Left lobe of liver (tissue), 2 donors: ENCODE measurements around the gene TNFAIP3. TPM values are rescaled to one million over a fixed set of nuclear protein-coding genes. Genes with fewer than 3 reads are reported as not detected.

Experiments used
- ATAC-seq: fragments of 200-7000 bp; cut with Tn5 transposase; one replicate; pipeline ENCODE4 v1.9.1; 2020; ENCODE audit warnings: mild to moderate bottlenecking, moderate library complexity
- DNase-seq: peaks from one replicate; pipeline ENCODE4 v3.0.0-alpha.2; 2020; ENCODE audit warnings: low spot score
- total RNA-seq: library from RNA; stranded (reverse); gene quantifications from one replicate; pipeline ENCODE4 v1.2.1, GENCODE V29; 2021
- donor health status: DM: no; HTN: no; CAD: no; lungs with moderate emphysema.
- donor health status: DM: no; HTN: yes; CAD: no.

TNFAIP3 gene
- total RNA-seq, 1 donor from 2014 or later: 8.8 TPM

DNA sequence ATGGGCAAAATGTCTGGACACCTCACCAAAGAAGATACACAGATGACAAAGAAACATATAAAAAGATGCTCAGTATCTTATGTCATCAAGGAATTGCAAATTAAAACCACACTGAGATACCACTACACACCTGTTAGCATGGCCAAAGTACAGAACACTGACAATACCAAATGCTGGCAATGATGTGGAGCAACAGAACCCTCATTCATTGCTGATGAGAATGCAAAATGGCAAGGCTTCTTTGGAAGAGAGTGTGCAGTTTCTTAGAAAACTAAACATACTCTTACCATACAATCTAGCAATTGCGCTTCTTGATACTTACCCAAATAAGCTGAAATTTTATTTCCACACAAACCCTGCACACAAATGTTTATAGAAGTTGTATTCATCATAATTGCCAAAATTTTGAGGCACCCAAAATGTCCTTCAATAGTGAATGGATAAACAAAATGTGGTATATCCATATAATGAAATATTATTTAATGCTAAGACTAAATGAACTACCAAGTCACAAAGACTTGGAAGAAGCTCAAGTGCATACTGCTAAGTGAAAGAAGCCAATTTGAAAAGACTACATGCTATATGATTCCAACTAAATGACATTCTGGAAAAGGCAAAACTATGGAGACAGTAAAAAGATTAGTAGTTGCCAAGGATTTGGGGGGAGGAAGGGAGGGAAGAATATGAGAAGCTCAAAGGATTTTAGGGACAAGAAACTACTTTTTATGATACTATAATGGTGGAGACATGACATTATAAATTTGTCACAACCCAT, 50.7 kb downstream of the TNFAIP3 start:
- ATAC-seq: no peak

GRCh38 chr6:137919502-137919823, 52.4 kb downstream of the TNFAIP3 start:
- ATAC-seq (no peak), DNase-seq (no peak)

More for the DNA sequence above, 50.7 kb downstream of the TNFAIP3 start:
- no peak for DNase-seq

GRCh38 chr6:137919837-137920730, 53.0 kb downstream of the TNFAIP3 start:
- ATAC-seq (no peak), DNase-seq (no peak)

DNA sequence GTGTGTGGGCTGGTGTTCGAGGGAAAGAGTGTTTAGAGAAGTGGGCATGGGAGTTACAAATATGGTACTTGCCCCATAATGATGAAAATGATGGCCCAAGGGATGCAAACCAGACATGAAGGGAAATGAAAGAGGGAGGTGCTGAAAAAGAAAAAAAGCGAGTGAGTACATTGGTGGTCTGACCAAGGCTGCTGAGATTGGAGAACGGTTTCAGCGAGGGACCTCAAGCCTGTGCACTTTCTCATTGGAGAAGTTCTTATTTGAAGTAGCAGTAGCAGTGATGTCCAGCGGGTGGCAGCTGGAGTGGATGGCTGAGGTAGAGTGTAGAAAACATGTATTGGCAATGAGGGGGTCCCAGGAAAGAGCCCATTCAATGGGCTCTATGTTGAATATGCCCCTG, 54.8 kb downstream of the TNFAIP3 start:
- no peak for DNase-seq
- ATAC-seq: no peak

- no peak for ATAC-seq
- no peak for DNase-seq
These were observed 57.0 kb downstream of the TNFAIP3 start for GRCh38 chr6:137923866-137924653.

DNA sequence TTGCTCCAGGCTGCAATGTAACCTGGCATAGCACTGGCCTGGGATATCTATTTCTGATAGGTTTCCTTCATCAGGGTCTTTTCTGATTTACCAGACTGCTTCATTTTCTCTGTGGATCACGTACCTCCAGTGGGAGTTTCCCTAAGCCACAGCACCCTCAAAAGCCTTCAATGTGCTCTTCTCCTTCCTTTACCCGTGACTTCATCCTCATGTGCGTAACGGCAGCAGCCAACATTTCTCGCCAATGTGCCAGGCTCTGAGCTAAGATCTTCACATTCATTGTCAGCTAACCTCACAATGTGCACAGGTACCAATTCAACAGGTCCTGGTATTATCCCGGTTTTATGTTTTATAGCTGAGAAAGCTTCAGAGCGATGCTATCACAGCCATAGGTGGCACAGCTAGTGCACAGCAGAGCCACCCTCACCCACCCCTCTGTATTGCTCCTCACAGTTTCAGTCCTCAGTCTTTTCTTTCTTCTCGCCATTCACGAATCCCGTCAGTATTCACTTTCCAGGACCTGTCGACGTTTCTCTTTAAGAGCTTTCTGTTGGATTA, 58.2 kb downstream of the TNFAIP3 start:
- ATAC-seq: no peak
- DNase-seq: no peak

DNA sequence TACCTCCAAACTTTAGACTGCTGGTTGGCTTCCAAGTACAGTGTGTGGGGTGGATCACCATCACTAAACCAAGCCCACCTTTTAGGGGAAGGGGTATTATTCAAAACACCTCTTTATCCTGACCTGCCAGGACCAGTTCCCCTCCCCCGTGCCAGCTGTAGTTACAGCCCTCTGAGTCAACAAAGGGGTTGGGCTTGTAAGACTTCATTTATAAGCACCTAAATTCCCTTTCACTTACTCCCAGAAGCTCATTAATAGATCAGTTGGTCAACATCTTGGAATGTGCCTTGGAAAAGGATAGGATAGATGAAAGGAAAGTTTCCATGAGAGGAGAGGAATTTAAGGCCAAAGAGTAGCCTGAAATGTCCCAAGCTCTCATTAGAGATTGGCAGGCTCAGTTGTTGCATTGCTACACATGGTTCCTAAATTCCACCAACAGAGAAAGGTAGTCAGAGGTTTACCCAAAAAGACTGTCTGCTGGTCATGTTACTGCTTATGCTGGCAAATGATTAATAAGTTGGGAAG, 59.2 kb downstream of the TNFAIP3 start:
- no peak for DNase-seq
- ATAC-seq: no peak

DNA sequence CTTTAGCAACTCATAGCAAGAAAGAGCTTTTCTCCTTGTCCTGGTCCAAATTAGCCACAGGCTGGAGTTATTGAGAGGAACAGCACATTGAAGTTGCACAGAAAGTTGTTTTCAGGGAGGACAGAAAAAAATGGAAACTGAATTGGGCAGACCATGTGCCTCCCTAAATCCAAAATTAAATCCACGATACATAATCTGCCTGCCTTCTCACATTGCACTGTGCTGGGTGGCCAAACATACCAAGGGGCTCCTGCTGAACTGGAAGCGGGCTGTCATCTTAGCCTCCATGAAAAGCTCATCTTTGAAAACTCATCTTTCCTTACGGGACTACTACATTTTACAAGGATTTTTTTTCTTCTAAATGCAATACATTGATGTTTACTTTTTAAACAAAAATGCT, 59.9 kb downstream of the TNFAIP3 start:
- DNase-seq: no peak
- no peak for ATAC-seq

DNA sequence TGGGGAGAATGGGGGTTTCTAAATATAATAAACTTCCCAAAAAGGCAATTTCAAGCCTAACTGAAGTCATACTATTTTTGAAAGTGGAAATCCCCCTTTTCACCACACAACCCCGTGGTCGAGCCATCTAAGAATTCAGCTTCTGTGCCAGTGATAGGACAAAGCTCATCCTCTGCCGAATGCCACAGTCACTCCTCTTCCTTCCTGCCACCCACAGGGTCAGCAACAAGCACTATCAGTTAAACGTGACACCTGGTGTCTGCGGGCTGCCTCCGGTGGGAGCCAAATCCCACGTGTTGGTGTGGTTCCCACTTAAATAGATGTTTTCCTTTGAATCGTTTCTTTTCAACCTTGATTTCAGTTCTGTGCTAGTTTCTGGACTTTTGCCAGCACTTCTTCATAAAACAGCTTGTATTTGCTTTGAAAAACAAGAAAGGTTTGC, 60.7 kb downstream of the TNFAIP3 start:
- ATAC-seq (no peak), DNase-seq (no peak)

DNA sequence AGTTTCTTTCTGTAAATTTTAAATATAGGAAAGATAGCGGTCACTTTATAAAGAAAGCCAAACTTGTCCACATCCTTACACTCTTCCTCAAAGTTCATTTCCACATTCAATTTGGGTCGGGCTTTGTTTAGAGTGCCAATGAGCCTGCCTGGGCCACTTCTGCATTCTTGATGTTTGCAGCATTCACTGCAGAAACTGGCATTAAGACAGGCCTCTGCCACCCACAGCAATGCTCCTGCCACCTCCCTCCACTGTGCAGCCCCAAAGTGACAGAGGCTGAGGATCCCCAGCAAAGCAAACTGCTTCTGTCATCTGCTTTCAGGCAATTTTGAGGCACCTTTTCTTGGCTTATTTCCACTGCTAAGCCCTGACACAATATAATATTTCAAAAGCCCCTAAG, 61.2 kb downstream of the TNFAIP3 start:
- ATAC-seq: no peak
- DNase-seq: no peak

- ATAC-seq: no peak
- no peak for DNase-seq
These were observed 64.9 kb downstream of the TNFAIP3 start for GRCh38 chr6:137931849-137932465.

Other genes starting within 250 kb of the TNFAIP3 start
- gene PERP, start 240.2 kb downstream of the TNFAIP3 start, total RNA-seq: 36.4 TPM